HG03521 (cell line): ENCODE measurements around the gene LRRN2.

Experiments
- ATAC-seq: cut with Tn5 transposase; IDR thresholded peaks from one replicate; pipeline ENCODE4 v1.9.1; 2021; ENCODE audit warnings: mild to moderate bottlenecking, moderate library complexity; ENCODE audit not compliant: unreplicated experiment

LRRN2 gene

DNA sequence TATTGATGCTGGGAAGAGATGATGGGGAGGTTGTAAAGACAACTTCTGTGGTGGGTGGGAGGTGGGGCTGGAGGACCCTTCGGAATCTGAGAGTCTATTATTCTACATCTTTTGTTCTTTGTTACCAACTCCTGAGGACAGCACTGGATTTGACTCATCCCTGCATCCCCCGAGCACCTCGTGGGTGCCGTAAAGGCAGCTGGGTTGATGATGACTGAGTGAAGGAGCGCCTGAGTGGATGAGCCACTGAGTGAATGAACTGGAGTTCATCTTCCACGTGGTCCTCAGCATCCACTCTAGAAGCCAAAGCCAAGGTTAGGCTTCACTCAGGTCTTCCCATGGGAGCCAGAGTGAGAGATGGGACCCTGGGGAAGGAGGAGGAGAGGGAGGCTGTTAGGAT lies 77.6 kb downstream of the LRRN2 start:
- ATAC-seq: no peak

DNA sequence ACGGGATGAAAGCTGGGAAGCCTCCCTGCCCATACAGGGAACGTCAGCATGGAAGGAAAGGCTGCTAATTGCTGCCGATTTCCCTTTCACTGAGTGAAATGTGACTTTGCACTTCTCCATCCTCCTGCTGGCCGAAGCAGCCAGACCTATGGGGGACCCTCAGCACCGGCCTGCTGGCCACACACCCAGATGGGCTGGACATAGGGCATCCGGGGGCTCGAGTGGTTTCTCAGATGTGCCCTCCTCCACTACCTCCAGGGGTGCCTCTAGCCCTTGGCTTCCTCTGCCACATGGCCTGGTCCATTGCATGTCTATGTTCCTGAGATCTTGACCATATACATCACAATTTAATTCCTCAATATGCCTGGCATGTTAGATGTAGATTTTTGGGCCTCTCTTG lies 79.7 kb downstream of the LRRN2 start:
- ATAC-seq: no peak

DNA sequence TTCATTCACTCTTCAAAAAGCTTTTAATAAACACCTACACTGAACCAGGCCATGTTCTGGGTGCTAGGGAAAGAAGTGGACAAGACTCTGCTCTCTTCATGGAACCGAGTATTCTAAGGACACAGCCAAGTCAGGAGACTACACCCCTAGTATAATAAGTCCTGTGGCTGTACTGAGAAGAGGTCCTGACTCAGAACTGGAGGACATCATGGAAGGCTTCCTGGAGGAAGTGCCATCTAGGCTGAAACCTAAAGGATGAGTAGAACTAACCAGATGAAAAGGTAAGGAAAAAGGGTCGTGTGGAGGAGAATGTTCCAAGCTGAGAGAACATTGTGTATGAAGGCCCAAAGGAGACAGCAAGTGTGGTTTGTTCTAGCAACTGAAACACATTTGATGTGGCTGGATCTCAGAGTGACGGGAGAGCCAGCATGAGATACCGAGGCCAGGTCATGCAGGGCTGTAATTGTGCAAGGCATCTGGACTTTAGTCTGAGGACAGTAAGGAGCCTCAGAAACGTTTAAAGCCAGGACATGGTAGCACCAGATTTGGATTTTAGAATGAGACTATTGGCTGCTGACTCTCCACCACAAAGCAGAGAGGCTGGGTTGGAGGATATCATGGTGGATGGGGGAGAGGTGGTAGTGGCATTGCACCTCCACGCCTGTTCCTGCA lies 82.5 kb downstream of the LRRN2 start:
- ATAC-seq: no peak

DNA sequence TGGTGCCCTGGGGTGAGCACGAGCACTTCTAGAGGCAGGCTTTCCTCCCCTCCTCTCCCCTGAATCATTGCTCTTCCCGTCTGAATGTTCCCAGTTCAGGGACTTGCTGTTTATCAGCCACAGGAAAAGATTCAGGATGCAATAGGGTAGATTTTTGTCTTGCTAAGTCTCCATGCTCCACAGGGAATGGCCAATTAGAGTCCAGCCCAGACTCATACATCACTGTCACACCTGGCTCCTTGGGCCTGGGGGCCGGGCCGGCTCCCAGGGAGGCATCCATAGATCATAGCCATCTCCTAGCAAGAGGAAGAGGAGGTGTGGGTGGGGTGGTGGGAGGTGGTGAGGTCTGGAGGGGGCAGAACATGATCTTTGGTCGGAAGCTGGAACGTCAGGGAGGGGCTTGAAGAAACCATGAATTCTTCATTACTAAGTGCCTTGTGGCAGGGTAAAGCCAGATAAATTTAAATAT lies 83.4 kb downstream of the LRRN2 start:
- ATAC-seq: no peak

DNA sequence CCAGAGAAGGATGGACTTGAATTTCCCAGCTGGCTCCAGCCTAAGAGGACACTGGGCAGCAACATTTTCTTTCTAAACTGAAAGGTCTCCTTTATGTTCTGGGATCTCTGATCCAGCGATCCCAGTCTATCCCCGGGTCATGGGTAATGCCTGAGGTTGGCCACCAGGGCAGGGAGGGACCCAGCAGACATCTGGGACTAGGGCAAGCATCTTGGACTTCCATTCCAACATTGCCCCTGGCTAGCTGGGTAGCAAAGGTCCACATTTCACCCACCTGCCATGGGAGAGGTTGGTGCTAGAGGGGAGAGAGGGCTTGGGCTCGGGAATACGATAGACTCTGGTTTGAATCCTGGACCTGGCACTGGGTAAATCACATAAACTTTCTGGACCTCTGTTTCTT lies 84.6 kb downstream of the LRRN2 start:
- no peak for ATAC-seq

DNA sequence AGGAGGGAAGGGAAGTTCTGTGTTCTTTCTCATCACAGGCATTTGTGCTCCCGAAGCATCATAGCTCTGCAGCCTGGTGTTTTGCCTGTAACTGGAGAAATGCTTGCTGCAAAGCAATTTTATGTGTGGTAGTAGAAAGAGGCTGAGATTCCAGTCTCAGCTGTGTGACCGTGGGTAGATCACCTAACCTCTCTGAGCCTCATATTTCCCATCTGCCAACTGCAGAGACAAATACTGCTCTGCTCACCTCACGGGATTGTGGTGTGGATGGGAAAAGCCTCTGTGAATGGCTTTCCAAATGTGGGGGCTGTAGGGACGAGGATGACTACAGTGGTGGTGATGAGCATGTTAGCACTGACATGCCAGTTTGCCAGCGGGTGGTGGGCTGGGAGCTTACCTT lies 85.3 kb downstream of the LRRN2 start:
- ATAC-seq: no peak

DNA sequence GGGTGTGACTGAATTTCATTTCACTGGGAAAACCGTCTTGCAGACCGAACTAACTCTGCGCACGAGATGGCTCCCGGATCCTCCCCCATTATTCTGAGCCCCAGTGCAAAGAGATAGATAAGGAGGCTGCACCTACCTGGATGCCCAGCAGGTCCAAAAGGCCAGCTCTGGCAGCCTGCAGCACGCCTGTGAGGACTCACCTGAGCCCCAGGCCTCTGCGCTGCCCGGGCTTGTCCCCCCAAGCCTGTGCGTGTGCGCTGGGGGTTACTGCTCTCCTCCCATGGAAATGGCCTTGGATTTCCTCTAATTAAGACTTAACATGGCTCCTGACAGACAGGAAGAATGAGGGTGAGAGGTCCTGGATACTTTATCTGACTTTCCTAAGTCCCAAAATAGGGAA lies 85.9 kb downstream of the LRRN2 start:
- no peak for ATAC-seq

DNA sequence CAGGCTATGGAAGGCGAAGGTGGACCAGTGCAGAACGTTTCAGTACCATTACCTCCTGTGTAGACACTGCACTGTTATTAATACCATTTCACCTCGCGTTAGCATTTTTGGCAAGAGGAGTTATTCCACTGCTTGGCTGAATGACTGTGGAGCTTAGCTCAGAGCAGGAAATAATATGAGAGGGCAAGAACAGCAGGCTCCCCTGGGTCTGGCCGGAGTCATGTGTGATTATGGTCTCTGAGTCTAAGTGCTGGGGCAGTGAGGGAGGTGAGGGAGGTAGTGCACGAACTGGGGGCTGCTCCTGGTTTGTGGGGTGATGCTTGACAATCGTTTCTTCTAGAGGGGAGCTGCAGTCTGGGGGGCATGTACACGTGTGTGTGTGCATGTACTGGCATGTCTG lies 86.4 kb downstream of the LRRN2 start:
- ATAC-seq: no peak

DNA sequence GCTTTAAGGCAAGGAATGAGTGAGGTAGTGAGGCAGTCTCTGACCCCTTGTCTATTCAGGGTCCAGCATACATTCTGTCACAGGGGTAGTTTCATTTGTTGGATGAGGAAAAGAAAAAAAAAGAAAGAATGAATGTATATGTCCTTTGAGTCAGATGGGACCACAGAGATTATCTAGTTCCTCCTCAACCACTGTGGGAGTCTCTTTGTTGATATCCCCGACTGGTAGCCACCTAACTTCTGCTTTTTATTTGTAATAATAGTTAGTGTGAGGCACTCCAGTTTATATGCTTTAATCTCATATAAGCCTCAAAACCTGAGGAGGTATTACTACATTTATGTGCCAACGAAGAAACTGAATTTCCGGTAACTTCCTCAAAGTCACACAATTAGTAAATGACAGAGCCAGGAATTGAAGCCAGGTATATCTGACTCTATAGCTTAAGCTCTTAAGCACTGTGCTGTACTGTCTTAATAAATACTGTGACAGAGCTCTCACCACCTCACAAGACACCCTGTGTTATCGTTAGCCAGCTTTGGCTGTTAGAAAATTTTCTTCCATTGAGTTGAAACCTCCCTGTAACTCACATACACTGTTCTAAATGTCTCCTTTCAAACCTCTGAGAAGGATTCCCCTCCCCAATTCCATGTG lies 87.1 kb downstream of the LRRN2 start:
- no peak for ATAC-seq

DNA sequence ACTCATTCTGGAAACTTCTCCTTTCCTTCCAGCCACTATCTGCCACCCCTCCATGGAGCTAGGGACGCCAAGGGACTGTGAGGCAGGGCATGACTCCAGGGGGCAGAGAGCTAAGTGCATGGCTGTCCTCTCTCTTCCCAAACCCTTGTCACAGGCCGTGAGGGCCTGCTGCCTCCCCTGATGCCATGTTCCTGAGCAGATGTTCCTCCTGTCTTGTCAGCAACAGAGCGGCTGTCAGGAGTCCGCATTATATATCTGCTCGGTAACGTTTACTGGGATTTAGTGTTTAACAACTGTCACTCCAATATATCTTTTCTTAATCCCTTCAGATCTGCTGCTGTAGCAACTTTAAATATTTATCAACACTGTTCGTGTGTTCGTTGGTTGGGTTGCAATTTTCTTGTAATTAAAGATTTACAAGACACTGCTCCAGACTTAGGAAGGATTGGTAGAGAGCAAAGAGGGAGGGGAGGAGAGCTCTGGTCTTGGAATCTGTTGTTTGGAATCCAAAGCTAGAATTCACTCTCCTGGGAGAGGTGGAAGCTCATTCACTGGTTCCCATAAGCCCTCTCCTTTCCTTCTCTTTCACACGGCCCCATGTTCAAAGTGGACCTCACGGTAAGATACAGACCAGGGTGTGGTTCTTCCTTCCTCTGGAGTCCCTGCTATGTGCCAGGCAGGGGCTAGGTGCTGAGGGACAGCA lies 93.1 kb downstream of the LRRN2 start:
- no peak for ATAC-seq

DNA sequence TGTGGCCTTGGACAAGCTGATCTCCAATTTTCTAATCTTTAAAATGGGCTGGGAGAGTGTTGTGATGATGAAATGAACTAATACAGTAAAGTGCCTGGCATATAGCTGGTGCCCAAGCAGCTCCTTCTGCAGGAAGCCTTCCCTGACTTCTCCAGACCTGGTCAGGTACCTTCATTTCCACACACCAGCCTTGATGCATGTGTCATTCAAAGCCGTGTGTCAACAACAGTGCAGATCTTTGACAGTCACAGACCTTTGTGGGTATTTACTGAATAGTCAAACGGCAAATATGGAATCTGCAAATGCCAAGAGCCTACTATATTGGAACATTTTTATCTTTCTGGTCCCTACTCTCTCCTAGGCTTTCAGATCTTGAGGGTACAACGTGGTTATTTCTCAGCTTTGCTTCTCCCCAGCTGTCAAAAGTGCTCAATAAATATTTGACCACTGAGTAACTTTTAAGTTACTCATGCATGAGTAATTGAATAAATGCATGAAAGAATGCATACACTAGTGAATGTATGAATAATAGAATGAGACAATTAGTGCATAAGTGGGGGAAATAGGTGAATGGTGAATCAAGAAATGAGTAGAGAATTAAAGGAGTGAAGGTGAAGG lies 94.0 kb downstream of the LRRN2 start:
- no peak for ATAC-seq

DNA sequence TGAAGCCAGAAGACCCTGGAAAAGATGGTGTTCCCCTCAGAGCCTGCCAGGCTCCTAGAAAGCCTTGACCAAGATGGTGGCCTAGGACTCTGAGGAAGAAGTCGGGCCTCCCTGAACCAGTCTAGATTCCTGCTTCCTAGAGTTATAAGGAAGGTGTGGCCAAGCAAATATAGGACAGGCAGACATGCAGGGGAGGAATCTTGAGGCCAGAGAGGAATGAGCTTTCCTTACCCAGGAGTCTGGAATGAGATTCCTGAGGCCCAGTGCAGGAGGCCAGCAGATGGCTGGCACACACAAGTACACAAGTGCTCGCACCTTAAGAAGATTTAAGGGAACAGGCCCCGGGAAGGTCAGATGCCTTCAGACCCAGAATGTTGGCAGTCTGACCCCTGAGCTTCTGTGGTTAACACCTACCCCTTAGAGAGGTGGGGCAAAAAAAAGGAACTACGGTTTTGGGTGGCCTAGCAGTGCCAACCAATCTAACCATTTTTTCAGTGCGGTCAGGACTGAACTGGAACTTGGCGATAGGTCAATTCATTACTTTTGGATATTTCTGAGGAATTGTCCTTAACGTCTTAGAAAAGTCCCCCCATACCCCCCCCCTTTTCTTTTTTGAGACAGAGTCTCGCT lies 96.0 kb downstream of the LRRN2 start:
- ATAC-seq: no peak

DNA sequence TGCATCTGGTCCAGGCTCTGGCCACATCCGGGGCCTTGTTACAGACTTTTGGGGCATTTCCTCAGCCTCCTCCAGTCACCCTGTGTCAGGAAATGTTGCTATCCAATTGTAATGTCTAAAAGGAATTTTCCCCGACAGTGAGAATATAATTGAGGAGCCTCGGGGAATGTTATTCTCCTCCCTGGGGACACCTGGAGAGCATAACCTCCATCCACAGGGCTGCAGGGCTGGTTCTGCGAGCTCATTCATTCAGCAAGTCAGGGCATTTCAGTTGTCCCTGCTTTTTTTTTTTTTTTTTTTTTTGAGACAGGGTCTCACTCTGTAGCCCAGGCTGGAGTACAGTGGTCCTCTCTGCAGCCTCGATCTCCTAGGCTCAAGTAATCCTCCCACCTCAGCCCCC lies 96.7 kb downstream of the LRRN2 start:
- ATAC-seq: no peak

DNA sequence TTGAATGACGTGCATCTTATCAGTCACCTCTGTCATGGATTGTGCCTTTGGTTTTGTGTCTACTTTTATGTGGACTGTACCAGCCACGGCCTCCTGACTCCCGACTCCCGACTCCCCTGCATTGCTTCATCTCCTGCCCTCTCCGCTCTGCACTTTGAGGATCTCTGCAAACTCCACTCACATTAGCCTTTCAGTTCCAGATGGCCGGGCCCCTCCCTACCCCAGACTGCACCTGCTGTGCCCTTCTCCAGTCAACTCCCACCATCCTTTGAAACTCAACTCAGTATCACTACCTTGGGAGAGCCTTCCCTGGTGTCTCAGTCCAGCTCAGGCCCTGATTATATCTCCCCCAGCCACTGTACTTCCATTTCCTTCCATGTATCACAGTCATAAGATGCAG lies 97.9 kb downstream of the LRRN2 start:
- no peak for ATAC-seq

DNA sequence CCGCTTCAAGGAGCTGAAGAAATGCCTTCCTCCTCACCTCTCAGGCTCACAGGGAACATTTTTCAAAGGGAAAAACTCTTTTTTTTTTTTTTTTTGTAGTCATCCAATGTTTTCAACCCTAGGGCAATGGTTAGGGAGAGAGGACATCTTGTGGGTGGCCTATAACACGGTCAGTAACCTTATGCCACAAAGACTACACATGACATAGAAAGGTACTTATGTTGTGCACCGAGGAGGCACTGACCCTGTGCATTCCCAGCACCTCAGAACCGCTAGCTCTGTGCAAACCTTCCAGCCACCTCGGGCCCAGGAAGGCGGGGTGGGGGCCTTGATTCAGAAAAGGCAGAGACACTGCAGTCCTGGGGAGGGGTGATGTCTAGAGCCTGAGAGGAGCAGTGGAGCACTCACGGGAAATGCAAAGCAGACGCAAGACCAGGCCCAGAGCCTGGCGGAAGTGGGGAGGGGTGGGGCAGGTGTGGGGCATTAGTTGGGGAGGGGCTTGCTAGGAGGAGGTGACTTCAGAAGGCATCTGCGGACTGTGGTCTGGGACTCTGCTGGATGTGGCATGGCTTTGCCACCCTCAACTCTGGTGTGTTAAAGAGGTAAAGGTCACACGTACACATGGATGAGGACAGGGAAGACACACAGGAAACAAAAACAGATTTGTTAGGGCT lies 100.7 kb downstream of the LRRN2 start:
- ATAC-seq: no peak

DNA sequence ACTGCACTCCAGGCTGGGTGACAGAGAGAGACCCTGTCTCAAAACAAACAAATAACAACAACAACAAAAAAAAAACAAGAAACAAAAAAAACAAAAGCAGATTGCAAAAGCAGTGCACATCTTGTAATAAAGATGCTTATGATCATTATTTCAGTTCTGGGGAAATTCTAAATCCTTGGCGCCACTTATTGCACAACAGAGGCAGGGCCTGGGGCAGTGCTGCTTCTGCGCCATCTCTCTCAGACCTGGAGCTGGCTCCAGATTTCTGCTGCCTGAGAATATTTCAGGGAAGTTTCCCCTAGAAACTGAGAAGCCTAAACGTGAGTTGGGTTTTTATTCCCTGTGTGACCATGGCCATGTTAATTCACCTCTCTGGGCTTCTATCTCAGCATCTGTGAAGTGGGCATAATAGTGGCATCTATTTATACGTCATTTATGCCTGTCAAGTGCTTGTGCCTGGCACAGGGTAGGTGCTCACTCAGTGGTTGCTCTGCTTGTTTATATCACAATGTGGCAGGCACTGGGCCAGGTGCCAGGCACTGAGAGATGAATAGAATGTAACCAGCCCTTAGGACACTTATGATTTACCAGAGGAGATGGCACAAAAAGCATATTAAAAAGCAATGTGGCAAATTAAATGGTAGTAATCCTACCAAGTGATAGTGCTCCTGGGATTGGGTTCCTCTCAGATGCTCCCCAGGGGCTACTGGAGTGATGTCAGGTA lies 101.5 kb downstream of the LRRN2 start:
- ATAC-seq: no peak

DNA sequence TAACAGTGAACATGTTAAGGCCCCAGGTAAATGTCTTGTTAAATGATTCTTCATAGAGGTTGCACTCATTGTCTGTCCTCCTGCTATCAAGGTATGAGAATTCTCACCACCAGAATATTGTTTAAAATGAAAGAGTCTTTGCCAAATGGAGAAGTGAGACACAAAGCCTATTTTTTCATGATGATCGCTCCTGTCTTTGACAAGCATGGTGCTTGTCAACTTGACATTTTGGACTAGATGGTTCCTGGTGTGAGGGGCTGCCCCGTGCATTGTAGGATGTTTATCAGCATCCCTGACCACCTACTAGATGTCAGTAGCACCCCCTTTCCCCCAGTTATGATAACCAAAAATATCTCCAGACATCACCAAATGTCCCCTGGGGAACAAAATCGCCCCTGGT lies 103.8 kb downstream of the LRRN2 start:
- ATAC-seq: no peak

DNA sequence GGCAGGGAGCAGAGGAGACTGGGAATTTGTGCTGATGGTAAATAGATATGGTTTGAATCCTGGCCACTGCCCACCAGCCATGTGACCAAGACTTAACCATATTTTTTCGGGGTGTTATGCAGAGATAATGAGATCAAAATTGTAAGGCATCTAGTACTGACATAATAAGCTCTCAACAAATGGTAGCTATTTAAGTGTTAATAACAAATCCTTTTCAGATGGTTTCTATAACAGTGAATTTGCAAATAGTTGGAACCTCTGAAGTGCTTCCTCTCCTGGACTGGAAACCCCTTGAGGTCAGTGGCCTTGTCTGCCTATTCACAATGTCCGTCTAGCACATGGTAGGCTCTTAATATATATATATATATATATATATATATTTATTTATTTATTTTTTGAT lies 104.7 kb downstream of the LRRN2 start:
- ATAC-seq: no peak

DNA sequence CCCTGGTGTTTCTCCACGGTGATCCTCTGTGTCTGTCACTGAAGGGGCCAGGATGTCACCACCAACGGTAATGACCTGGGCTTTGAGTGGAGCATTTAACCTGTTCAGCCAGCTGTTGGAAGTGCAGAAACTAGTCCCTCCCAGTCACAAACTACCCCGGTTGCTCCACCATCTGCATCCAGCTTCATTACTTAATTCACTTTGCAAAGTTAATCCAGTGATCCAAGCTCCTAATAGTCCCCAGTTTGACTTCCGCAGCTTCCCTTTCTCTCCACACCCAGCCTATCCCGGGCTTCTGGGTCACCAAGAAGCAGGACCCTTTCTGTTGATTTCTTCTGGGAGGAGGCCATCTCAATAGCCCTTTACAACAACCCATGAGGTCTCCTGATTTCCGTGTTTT lies 105.9 kb downstream of the LRRN2 start:
- ATAC-seq: no peak
